Suprapubic skin (tissue), 4 donors: Measurements from ENCODE around the gene MEGF9. TPM values are rescaled to one million over a fixed set of nuclear protein-coding genes. Genes with fewer than 3 reads are reported as not detected.

Experiments used
- DNase-seq, 2 donors: peaks; one replicate each; pipeline ENCODE4 v3.0.0-alpha.2; 2019; ENCODE audit warnings: low spot score in 2 of 2
- H3K27ac ChIP-seq: fragments of 200-600 bp; sonication (generic); one replicate; pipeline ENCODE4 v1.5.1; 2019
- H3K27me3 ChIP-seq: fragments of 200-600 bp; sonication (generic); one replicate; pipeline ENCODE4 v1.5.1; 2019
- H3K36me3 ChIP-seq: fragments of 200-600 bp; sonication (generic); one replicate; pipeline ENCODE4 v1.5.1; 2019
- H3K4me1 ChIP-seq: fragments of 200-600 bp; sonication (generic); one replicate; pipeline ENCODE4 v1.5.1; 2019
- H3K4me3 ChIP-seq: fragments of 200-600 bp; sonication (generic); one replicate; pipeline ENCODE4 v1.5.1; 2019; ENCODE audit warnings: mild to moderate bottlenecking
- H3K9me3 ChIP-seq: fragments of 200-600 bp; sonication (generic); one replicate; pipeline ENCODE4 v1.5.1; 2019
- EP300 ChIP-seq: sonication (generic); formaldehyde crosslinking; IDR thresholded peaks from one replicate; pipeline ENCODE4 v1.6.1; 2017; ENCODE audit warnings: antibody characterized with exemption
- POLR2A ChIP-seq, 2 donors: fragments of 450-650 bp; IDR thresholded peaks; one replicate each; pipeline ENCODE4 v1.6.1; 2017; ENCODE audit warnings: antibody characterized with exemption in 2 of 2, mild to moderate bottlenecking in 2 of 2, moderate library complexity in 2 of 2
- POLR2AphosphoS5 ChIP-seq, 3 donors: sonication (generic); formaldehyde crosslinking; IDR thresholded peaks; one replicate each; pipeline ENCODE4 v1.6.1; 2017; ENCODE audit warnings: antibody characterized with exemption in 3 of 3
- WGBS: methylation state at CpG from one replicate; pipeline ENCODE4 v1.1.5; 2018; 5-methylcytosine and 5-hydroxymethylcytosine counted together
- total RNA-seq, 4 donors: library from RNA; depleted of rRNA; stranded (reverse); fragments of >200 nt; gene quantifications; one replicate each; pipeline ENCODE4 v1.1.0, GENCODE V29; 2016
- TF ChIP-seq, protein P1 (sequence below), 2 donors: fragments of 200-600 bp in 1 of 2; fragments of 450-650 bp in 1 of 2; sonication (generic) in 1 of 2; IDR thresholded peaks; one replicate each; pipeline ENCODE4 v1.5.1; 2016 to 2019; ENCODE audit warnings: antibody characterized with exemption in 2 of 2, mild to moderate bottlenecking in 1 of 2, moderate library complexity in 1 of 2

The MEGF9 gene
- total RNA-seq, 4 donors from 2014 or later, result 33.6 to 58.1 (median 46.0) TPM

- peaks cover 18% of the 10 kb centered on the region for H3K4me1 ChIP-seq
- H3K27me3 ChIP-seq, result no peaks in the 10 kb centered on the region
- no peak for DNase-seq
- WGBS, result 32% methylated on average over 1 of the region's 1 CpG
- H3K9me3 ChIP-seq, result no peaks in the 10 kb centered on the region
- H3K36me3 ChIP-seq, result peaks cover 6% of the 10 kb centered on the region
- TF ChIP-seq POLR2AphosphoS5 (IDR thresholded peaks at IDR 0.05) (no peak), POLR2A (IDR thresholded peaks at IDR 0.05) (no peak), EP300 (no peak)
- TF ChIP-seq, protein P1, sequence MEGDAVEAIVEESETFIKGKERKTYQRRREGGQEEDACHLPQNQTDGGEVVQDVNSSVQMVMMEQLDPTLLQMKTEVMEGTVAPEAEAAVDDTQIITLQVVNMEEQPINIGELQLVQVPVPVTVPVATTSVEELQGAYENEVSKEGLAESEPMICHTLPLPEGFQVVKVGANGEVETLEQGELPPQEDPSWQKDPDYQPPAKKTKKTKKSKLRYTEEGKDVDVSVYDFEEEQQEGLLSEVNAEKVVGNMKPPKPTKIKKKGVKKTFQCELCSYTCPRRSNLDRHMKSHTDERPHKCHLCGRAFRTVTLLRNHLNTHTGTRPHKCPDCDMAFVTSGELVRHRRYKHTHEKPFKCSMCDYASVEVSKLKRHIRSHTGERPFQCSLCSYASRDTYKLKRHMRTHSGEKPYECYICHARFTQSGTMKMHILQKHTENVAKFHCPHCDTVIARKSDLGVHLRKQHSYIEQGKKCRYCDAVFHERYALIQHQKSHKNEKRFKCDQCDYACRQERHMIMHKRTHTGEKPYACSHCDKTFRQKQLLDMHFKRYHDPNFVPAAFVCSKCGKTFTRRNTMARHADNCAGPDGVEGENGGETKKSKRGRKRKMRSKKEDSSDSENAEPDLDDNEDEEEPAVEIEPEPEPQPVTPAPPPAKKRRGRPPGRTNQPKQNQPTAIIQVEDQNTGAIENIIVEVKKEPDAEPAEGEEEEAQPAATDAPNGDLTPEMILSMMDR (IDR thresholded peaks at IDR 0.05), result no peak
- H3K4me3 ChIP-seq, result no peak overlapping the region
- H3K27ac ChIP-seq, result no peak overlapping the region
Measured at GRCh38 chr9:120626512-120626911, 87.8 kb downstream of the MEGF9 start.

GRCh38 chr9:120625222-120625621 lies 89.0 kb downstream of the MEGF9 start:
- Histone ChIP-seq H3K27me3 (no peaks in the 10 kb centered on the region), H3K4me1 (peaks cover 24% of the 10 kb centered on the region), H3K27ac (no peak overlapping the region), H3K4me3 (no peak overlapping the region), H3K9me3 (no peaks in the 10 kb centered on the region), H3K36me3 (peaks cover 9% of the 10 kb centered on the region)
- DNase-seq, result no peak
- 90% methylated on average over 6 of the region's 6 CpGs for WGBS
- TF ChIP-seq, protein P1 (IDR thresholded peaks at IDR 0.05), result no peak
- no peak for TF ChIP-seq POLR2A (IDR thresholded peaks at IDR 0.05)
- no peak for TF ChIP-seq POLR2AphosphoS5 (IDR thresholded peaks at IDR 0.05)
- no peak for TF ChIP-seq EP300

DNA sequence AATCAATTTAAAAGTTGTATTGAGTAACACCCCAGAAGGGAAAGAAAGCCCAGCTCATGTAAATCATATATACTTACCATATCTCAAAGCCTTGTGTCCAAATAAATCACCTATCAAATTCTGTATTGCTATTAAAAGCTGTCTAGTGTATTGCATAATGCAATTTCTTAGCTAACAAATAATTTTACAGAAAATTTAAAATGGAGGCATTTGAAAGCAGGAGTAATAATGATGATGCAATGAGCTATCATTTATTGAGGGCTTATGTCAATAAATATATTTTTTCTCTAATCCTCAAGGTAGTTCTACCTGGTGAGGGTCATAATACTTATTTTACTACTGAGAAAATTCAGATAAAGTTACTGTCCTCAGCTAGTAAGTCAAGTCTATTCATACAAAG lies 91.5 kb downstream of the MEGF9 start:
- peaks cover 9% of the 10 kb centered on the region for H3K36me3 ChIP-seq
- H3K27ac ChIP-seq, result no peak overlapping the region
- H3K9me3 ChIP-seq, result no peaks in the 10 kb centered on the region
- no peak for TF ChIP-seq EP300
- TF ChIP-seq POLR2AphosphoS5 (IDR thresholded peaks at IDR 0.05), result no peak
- TF ChIP-seq POLR2A (IDR thresholded peaks at IDR 0.05), result no peak
- TF ChIP-seq, protein P1 (IDR thresholded peaks at IDR 0.05), result no peak
- no peak for DNase-seq
- no peak overlapping the region for H3K4me3 ChIP-seq
- peaks cover 32% of the 10 kb centered on the region for H3K4me1 ChIP-seq
- H3K27me3 ChIP-seq, result no peaks in the 10 kb centered on the region

DNA sequence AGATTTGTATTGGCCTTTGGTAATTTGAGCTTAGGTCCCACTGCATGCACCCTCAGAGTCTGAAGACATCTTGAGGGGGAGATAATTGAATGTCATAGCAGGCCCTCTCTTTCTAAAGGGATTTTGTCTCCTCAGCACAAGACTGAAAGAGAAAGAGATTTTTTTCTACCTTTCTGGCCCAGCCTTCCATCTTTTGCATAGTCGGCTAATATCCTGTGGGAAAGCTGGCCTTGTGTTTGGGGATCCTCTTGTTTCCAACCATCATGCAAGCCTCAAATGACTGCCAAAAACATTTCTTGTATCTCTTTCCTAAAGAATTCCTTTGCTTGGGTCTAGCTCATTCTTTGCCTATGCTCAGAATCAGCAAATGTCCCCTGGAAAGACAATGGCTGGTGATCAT lies 92.3 kb downstream of the MEGF9 start:
- WGBS, result 82% methylated on average over 1 of the region's 1 CpG
- H3K4me1 ChIP-seq, result peaks cover 35% of the 10 kb centered on the region
- no peak overlapping the region for H3K27ac ChIP-seq
- H3K36me3 ChIP-seq, result peaks cover 9% of the 10 kb centered on the region
- H3K4me3 ChIP-seq, result no peak overlapping the region
- no peaks in the 10 kb centered on the region for H3K27me3 ChIP-seq
- DNase-seq, result no peak
- H3K9me3 ChIP-seq, result no peaks in the 10 kb centered on the region
- no peak for TF ChIP-seq EP300
- TF ChIP-seq, protein P1 (IDR thresholded peaks at IDR 0.05), result no peak
- no peak for TF ChIP-seq POLR2AphosphoS5 (IDR thresholded peaks at IDR 0.05)
- no peak for TF ChIP-seq POLR2A (IDR thresholded peaks at IDR 0.05)

DNA sequence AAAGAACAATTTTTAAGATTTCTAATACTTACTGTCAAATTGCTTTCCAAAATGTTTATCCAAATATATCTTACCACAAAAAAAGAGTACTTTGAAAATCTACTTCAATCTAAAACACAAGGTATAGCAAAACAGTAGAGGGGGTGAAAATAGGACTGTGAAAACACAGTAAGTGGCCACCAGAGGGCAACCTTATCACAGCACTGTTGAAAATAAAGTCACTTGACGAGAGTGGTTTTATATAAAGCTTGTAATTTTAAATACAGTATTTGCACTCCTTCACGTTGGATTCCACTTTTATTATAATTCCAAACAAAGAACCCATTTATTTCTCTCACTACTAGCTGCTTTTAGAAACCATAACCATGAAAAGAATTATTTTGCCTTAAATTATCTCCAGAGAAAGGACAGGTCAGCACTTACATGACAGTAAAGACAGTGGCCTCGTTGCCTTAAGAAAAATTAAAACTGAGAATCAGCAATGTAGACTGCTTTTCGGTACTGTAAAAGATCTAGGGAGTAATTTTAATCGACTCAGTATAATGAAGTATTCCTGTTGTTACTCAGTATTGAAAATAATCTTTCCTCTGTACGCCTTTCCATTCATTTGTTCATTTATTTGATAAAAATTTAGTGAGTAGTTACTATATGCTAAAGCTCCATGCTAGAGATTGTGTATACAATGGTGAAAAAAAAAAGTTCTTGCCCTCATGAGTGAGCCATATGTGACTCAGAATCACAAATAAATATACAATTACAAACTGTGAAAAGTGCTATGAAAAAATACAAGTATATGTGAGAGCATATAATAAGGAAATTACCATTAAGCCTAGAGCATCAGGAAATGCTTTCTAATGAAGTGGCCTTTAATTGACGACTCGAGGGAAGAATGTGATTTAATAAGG lies 94.3 kb downstream of the MEGF9 start:
- Histone ChIP-seq H3K4me3 (no peak overlapping the region), H3K4me1 (peaks cover 23% of the 10 kb centered on the region), H3K27ac (no peak overlapping the region), H3K27me3 (no peaks in the 10 kb centered on the region), H3K36me3 (peaks cover 9% of the 10 kb centered on the region), H3K9me3 (no peaks in the 10 kb centered on the region)
- DNase-seq, result no peak
- 45% methylated on average over 8 of the region's 8 CpGs for WGBS
- TF ChIP-seq, protein P1 (IDR thresholded peaks at IDR 0.05), result peak; percentile 69 to 82
- TF ChIP-seq POLR2AphosphoS5 (IDR thresholded peaks at IDR 0.05), result no peak
